Measurements from ENCODE around the gene NDC80. TPM values are rescaled to one million over a fixed set of nuclear protein-coding genes. Genes with fewer than 3 reads are reported as not detected.
A peak's percentile ranks its signal among the peaks of the same experiment; 100 is the strongest.

The NDC80 gene
- total RNA-seq, 2 experiments from 2014 or later: 6.3 to 7.5 TPM

DNA sequence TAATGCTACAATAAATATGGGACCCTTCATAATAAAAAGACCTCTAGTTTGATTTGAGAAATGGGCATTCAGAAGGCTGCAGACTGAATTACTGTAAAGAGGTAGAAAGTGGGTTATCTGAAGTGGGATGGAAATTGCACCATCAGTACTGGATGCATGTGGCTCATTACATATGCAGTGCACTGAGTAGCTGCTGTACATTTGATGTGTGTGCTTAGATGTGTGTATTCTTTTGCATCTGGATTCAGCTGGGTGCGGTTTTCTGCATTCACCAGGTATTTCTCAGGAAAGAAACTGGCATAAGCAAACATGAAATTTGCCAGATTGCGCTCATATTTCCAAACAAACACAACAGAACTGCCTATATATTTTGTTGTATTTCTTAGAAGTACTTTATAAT is 38.2 kb downstream of the NDC80 start:
- Mint-ChIP-seq H3K4me3 (no peak overlapping the region), H3K27me3 (no peaks in the 10 kb centered on the region), H3K9me3 (no peaks in the 10 kb centered on the region), H3K36me3 (ENCODE audit: low read depth) (peaks cover 10% of the 10 kb centered on the region), H3K4me1 (ENCODE audit: low read depth) (peaks cover 44% of the 10 kb centered on the region), H3K27ac (peak overlapping the region; percentile 68)
- ATAC-seq (ENCODE audit: poor library complexity) (no peak), DNase-seq (no peak)
- Histone ChIP-seq H3K9me3 (ENCODE audit: control insufficient read depth in 1 of 2, insufficient read depth in 1 of 2, low read length in 2 of 2) (no peaks in the 10 kb centered on the region), H3K4me3 (ENCODE audit: low read length) (no peak overlapping the region), H3K36me3 (ENCODE audit: insufficient read depth, low read length) (no peaks in the 10 kb centered on the region), H3K27me3 (ENCODE audit: control insufficient read depth in 1 of 2, insufficient read depth in 2 of 2, low read length in 2 of 2) (no peaks in the 10 kb centered on the region), H3K4me1 (ENCODE audit: insufficient read depth, low read length) (peaks cover 3% of the 10 kb centered on the region), H3K27ac (ENCODE audit: low read depth in 1 of 2, low read length in 2 of 2) (no peak overlapping the region)
- TF ChIP-seq, protein P1, sequence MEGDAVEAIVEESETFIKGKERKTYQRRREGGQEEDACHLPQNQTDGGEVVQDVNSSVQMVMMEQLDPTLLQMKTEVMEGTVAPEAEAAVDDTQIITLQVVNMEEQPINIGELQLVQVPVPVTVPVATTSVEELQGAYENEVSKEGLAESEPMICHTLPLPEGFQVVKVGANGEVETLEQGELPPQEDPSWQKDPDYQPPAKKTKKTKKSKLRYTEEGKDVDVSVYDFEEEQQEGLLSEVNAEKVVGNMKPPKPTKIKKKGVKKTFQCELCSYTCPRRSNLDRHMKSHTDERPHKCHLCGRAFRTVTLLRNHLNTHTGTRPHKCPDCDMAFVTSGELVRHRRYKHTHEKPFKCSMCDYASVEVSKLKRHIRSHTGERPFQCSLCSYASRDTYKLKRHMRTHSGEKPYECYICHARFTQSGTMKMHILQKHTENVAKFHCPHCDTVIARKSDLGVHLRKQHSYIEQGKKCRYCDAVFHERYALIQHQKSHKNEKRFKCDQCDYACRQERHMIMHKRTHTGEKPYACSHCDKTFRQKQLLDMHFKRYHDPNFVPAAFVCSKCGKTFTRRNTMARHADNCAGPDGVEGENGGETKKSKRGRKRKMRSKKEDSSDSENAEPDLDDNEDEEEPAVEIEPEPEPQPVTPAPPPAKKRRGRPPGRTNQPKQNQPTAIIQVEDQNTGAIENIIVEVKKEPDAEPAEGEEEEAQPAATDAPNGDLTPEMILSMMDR (IDR thresholded peaks at IDR 0.05): no peak
- ChIA-PET CTCF (no interaction called here), POLR2A (interaction anchor here (6.0 to 12.3 kb wide), 2 partner anchors 28 to 48 kb away, joined by 151 to 250 read pairs; partner anchors contain the start of gene SMCHD1)
- intact Hi-C loops (cut with DNase I, micrococcal nuclease): loop anchor here (1.0 to 5.0 kb wide), 2 partner anchors 13 to 37 kb away; partner anchors contain the start of genes METTL4 (in 1 of the 2) and NDC80 (in 1 of the 2)

DNA sequence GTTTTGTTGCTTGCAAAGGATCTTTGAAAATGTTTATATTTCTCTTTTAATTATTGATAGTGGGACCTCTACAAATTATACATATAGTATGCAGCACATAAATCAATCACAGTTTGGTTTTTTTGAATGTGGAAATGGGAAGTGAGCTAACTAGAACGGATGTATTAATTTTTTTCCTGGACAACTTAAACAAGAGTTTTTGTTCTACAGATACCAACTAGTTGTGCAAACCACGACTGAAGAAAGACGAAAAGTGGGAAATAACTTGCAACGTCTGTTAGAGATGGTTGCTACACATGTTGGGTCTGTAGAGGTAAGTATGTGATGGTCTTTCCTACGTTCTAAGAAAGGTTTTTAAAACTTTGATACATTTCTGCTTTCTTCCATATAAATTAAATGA is 39.2 kb downstream of the NDC80 start:
- no peaks in the 10 kb centered on the region for H3K4me1 ChIP-seq (ENCODE audit: insufficient read depth, low read length)
- no peaks in the 10 kb centered on the region for H3K36me3 ChIP-seq (ENCODE audit: insufficient read depth, low read length)
- H3K27ac ChIP-seq (ENCODE audit: low read depth in 1 of 2, low read length in 2 of 2): no peak overlapping the region
- H3K4me1 Mint-ChIP-seq (ENCODE audit: low read depth): peaks cover 35% of the 10 kb centered on the region
- DNase-seq (no peak), ATAC-seq (ENCODE audit: poor library complexity) (no peak)
- H3K9me3 Mint-ChIP-seq: no peaks in the 10 kb centered on the region
- H3K27me3 Mint-ChIP-seq: no peaks in the 10 kb centered on the region
- H3K9me3 ChIP-seq (ENCODE audit: control insufficient read depth in 1 of 2, insufficient read depth in 1 of 2, low read length in 2 of 2): peaks cover 0 to 6% of the 10 kb centered on the region in 2 experiments
- no peaks in the 10 kb centered on the region for H3K27me3 ChIP-seq (ENCODE audit: control insufficient read depth in 1 of 2, insufficient read depth in 2 of 2, low read length in 2 of 2)
- no peak overlapping the region for H3K4me3 ChIP-seq (ENCODE audit: low read length)
- H3K27ac Mint-ChIP-seq: no peak overlapping the region
- ChIA-PET POLR2A (interaction anchor here (12.3 kb wide), 1 partner anchor 27 kb away, joined by 250 read pairs; no protein-coding TSS in a partner anchor), CTCF (interaction anchor here (0.5 kb wide), 1 partner anchor 44 kb away, joined by 3 read pairs; no protein-coding TSS in a partner anchor)
- TF ChIP-seq, protein P1 (IDR thresholded peaks at IDR 0.05): no peak
- no peak overlapping the region for H3K4me3 Mint-ChIP-seq
- H3K36me3 Mint-ChIP-seq (ENCODE audit: low read depth): peaks cover 17% of the 10 kb centered on the region
- intact Hi-C loops (cut with DNase I, micrococcal nuclease): loop anchor here in 1 of 2 experiments (1.0 kb wide), 1 partner anchor 12 kb away; no protein-coding TSS in a partner anchor

DNA sequence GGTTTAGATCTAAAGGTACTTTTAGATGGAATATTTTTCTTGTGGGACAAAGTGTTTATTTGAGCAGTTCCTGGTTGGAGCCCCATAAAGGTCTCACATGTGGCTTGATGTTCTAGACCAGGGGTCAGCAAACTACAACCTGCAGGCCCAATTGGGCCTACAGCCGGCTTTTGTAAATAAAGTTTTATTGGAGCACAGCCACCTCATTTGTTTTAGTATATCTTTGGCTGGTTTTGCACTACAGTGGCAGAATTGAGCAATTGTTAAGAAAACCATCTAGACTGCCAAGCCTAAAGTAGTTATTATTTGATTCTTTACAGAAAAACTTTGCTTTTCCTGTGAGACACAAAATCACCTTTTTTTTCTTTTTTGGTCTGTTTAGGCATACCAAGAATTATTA is 41.6 kb downstream of the NDC80 start:
- H3K36me3 Mint-ChIP-seq (ENCODE audit: low read depth): peaks cover 17% of the 10 kb centered on the region
- CTCF ChIA-PET: no interaction called here

More for the DNA sequence above, 41.6 kb downstream of the NDC80 start:
- Mint-ChIP-seq H3K4me1 (ENCODE audit: low read depth) (peaks cover 19% of the 10 kb centered on the region), H3K27ac (no peak overlapping the region), H3K4me3 (no peak overlapping the region), H3K27me3 (no peaks in the 10 kb centered on the region), H3K9me3 (no peaks in the 10 kb centered on the region)
- H3K36me3 ChIP-seq (ENCODE audit: insufficient read depth, low read length): no peaks in the 10 kb centered on the region
- no peak overlapping the region for H3K4me3 ChIP-seq (ENCODE audit: low read length)
- H3K9me3 ChIP-seq (ENCODE audit: control insufficient read depth in 1 of 2, insufficient read depth in 1 of 2, low read length in 2 of 2): peaks cover 0 to 6% of the 10 kb centered on the region in 2 experiments
- intact Hi-C loops (cut with DNase I, micrococcal nuclease): no loop called here
- POLR2A ChIA-PET: interaction anchor here (1.8 to 12.3 kb wide), 2 partner anchors 24 to 43 kb away, joined by 8 to 250 read pairs; partner anchors contain the start of gene SMCHD1
- no peaks in the 10 kb centered on the region for H3K4me1 ChIP-seq (ENCODE audit: insufficient read depth, low read length)
- ATAC-seq (ENCODE audit: poor library complexity) (no peak), DNase-seq (no peak)
- H3K27me3 ChIP-seq (ENCODE audit: control insufficient read depth in 1 of 2, insufficient read depth in 2 of 2, low read length in 2 of 2): no peaks in the 10 kb centered on the region
- TF ChIP-seq, protein P1 (IDR thresholded peaks at IDR 0.05): no peak
- no peak overlapping the region for H3K27ac ChIP-seq (ENCODE audit: low read depth in 1 of 2, low read length in 2 of 2)

Measured in CD4-positive, alpha-beta T cell (primary cell).